WI38 (cell line): ENCODE data around the gene EID2.

ENCODE experiments used
- H3K4me3 ChIP-seq: 2 replicates; pipeline ENCODE4 v1.5.1; 2011; ENCODE audit warnings: low read depth, mild to moderate bottlenecking, control low read depth, low read length
- TF ChIP-seq, protein P1 (sequence below): IDR thresholded peaks from 2 replicates; pipeline ENCODE4 v1.5.1; 2012; ENCODE audit warnings: low read depth, mild to moderate bottlenecking, control low read depth, low read length

The EID2 gene

DNA sequence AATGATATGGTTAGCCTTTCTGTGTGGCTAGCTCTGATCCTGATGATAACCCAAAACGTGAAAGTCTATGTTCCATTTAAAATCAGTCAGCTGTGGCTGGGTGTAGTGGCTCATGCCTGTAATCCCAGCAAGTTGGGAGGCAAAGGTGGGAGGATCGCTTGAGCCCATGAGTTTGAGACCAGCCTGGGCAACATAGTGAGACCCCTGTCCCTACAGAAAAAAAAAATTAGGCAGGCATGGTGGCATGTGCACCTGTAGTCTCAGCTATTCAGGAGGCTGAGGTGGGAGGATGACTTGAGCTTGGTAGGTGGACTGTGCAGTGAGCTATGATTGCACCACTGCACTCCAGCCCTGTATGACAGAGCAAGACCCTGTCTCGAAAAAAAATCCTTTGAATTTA is 6.2 kb downstream of the EID2 start:
- H3K4me3 ChIP-seq: no peak overlapping the region
- TF ChIP-seq, protein P1, sequence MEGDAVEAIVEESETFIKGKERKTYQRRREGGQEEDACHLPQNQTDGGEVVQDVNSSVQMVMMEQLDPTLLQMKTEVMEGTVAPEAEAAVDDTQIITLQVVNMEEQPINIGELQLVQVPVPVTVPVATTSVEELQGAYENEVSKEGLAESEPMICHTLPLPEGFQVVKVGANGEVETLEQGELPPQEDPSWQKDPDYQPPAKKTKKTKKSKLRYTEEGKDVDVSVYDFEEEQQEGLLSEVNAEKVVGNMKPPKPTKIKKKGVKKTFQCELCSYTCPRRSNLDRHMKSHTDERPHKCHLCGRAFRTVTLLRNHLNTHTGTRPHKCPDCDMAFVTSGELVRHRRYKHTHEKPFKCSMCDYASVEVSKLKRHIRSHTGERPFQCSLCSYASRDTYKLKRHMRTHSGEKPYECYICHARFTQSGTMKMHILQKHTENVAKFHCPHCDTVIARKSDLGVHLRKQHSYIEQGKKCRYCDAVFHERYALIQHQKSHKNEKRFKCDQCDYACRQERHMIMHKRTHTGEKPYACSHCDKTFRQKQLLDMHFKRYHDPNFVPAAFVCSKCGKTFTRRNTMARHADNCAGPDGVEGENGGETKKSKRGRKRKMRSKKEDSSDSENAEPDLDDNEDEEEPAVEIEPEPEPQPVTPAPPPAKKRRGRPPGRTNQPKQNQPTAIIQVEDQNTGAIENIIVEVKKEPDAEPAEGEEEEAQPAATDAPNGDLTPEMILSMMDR: no peak

DNA sequence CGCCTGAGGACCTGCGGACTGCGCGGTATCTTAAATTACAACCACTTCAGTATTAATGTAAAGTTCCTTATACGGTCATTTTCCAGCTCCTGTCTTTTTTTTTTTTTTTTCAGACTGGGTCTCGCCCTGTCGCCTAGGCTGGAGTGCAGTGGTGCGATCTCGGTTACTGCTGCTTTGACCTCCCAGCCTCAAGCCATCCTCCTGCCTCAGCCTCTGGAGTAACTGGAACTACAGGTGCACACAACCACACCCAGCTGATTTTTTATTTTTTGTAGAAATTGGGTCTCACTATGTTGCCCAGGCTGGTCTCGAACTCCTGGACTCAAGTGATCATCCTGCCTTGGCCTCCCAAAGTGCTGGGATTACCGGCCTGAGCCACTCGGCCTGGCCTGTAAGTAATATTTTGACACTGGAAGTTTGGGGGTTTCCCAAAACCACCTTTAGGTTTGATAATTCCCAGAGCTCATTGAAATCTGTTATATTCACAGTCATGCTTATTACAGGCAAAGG is 6.9 kb downstream of the EID2 start:
- TF ChIP-seq, protein P1: no peak
- H3K4me3 ChIP-seq: no peak overlapping the region

DNA sequence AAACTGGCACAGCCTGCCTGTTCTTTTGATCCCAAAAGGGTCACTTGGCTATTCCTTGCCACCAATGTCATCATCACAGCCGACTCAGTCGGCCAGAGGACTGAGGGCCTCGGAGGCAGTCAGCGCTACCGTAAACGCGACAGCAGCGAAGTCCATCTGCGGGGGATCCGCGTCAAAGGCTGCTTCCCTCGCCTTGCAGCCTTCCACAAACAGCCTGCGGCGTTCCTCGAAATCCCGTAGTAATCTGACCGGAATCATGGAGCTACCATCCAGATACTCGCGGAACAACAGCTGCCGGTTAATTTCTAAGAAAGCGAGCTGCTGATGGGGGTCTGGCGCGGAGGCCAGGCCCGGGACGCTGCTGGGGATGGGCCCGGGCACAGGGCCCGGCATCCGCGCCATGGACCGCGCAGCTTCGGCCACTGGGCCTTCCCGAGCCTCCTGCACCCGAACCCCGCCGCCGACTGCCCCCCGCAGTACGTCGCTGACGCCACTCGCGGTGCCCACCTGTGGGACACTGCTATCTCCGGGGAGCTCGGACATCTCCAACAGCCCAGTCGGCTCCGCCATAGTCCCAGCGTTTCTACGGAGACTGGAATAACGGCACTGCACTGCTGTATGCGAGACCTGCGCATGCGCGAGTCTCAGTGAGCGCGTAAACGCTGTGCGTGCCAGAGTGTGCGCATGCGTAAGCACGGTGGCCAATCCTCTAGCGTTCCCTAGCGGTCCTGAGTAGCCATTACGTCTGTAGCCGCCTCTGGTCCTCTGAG is 7.5 kb downstream of the EID2 start, which contains the start of gene EID2B:
EID2B (minus strand) TSS at position 620 of the 770 bp plus-strand sequence; CDS start at position 570, 50 bp downstream.
- TF ChIP-seq, protein P1: peak; percentile 99

DNA sequence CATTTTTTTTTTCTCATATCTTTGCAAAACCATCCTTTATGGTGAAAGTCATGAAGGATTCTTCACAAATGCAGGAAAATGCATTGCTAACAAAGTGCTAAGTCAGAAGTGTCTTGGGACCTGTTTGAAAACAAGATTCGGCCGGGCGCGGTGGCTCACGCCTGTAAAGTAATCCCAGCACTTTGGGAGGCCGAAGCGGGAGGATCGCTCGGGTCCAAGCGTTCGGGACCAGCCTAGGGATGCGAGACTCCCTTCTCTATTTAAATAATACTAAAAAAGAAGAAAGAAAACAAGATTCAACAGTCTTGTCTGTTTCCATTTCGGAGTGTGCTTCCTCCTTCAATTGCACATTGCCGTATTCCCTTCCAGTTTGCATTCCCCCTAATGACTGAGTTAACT is 8.1 kb downstream of the EID2 start:
- H3K4me3 ChIP-seq: peak overlapping the region; percentile 83

More for the DNA sequence above, 7.5 kb downstream of the EID2 start, which contains the start of gene EID2B:
- peak within 1 kb of the TSS; percentile 83 for H3K4me3 ChIP-seq

DNA sequence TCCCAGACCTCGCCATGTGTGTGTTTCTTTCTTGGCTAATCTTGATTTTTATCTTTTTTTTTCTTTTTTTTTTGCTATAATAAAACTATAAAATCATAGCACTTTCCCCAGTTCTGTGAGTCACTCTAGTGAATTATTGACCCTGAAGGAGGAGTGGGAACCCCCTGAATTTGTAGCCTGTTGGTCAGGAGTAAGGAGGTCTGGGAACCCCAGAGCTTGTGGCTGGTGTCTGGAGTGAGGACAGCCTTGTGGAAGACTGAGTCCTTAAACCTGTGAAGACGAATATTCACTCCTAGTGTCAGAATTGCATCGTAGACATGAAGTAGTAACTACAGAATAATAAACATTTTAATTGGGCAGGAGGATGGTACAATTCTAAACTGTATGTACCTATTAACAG is 14.8 kb downstream of the EID2 start:
- TF ChIP-seq, protein P1: no peak
- H3K4me3 ChIP-seq: no peak overlapping the region

More for the DNA sequence above, 8.1 kb downstream of the EID2 start:
- TF ChIP-seq, protein P1: no peak

DNA sequence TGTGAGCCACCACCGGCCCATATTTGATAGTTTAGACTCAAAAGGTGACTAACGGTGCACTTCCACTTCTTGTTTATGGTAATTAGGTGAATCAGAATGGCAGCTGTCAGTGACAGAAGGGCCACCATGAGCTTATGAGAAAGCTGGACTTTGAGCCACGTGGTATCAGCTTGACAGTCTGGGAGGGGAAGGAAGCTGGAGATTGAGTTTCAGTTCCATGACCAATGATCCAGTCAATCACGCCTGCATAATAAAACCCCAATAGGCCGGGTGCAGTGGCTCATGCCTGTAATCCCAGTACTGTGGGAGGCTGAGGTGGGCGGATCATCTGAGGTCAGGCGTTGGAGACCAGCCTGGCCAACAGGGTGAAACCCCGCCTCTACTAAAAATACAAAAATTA is 15.5 kb downstream of the EID2 start:
- TF ChIP-seq, protein P1: no peak
- H3K4me3 ChIP-seq: no peak overlapping the region
